ENCODE results near the gene SPIN1.

The SPIN1 gene

GRCh38 chr9:88501086-88501485, 112.8 kb downstream of the SPIN1 start:
- no peak for DNase-seq

GRCh38 chr9:88502552-88503034, 114.3 kb downstream of the SPIN1 start:
- no peak for DNase-seq

- no peak for DNase-seq
These were observed 115.0 kb downstream of the SPIN1 start for GRCh38 chr9:88503081-88503844.

GRCh38 chr9:88503845-88504764, 115.9 kb downstream of the SPIN1 start:
- DNase-seq = no peak

GRCh38 chr9:88508326-88508725, 120.1 kb downstream of the SPIN1 start:
- DNase-seq = no peak

- no peak for DNase-seq
These were observed 123.7 kb downstream of the SPIN1 start for GRCh38 chr9:88511906-88512305.

GRCh38 chr9:88514247-88514646, 126.0 kb downstream of the SPIN1 start:
- DNase-seq = no peak

GRCh38 chr9:88521308-88521707, 133.1 kb downstream of the SPIN1 start:
- no peak for DNase-seq

- no peak for DNase-seq
These were observed 134.1 kb downstream of the SPIN1 start for GRCh38 chr9:88522360-88522759.

GRCh38 chr9:88523056-88523455, 134.8 kb downstream of the SPIN1 start:
- no peak for DNase-seq

- DNase-seq = no peak
These were observed 136.7 kb downstream of the SPIN1 start for GRCh38 chr9:88524911-88525310.

- DNase-seq = no peak
These were observed 139.4 kb downstream of the SPIN1 start for GRCh38 chr9:88527618-88528017.

Data from stimulated activated CD8-positive, alpha-beta memory T cell treated with anti-CD3 and anti-CD28 coated beads, Interleukin-4, amount 100 ng/mL, for 48 hours (primary cell).